Stimulated activated effector memory CD8-positive, alpha-beta T cell treated with anti-CD3 and anti-CD28 coated beads, Interleukin-12 subunit alpha, Interleukin-12 subunit beta, amount 100 ng/mL, for 72 hours (primary cell): ENCODE measurements around the gene MUC21.
"Not testable (repeated sequence)": the region's sequence is repeated elsewhere in the genome, so short reads cannot be mapped to it uniquely, and the experiment has no call there.

Experiments used
- ATAC-seq: fragments of 150-1000 bp; cut with Tn5 transposase; 2 replicates; pipeline ENCODE4 v1.10.0; 2021
- DNase-seq, 2 donors: peaks; one replicate each; pipeline ENCODE4 v3.0.0; 2021 to 2022; ENCODE audit warnings: low spot score in 2 of 2
- H3K27ac Mint-ChIP-seq: one replicate; pipeline ENCODE4 v1.8.0; 2022; ENCODE audit warnings: mild to moderate bottlenecking, mixed read lengths
- H3K36me3 Mint-ChIP-seq: one replicate; pipeline ENCODE4 v1.8.0; 2022; ENCODE audit warnings: mild to moderate bottlenecking, mixed read lengths
- H3K4me1 Mint-ChIP-seq: one replicate; pipeline ENCODE4 v1.8.0; 2022; ENCODE audit warnings: mixed read lengths
- H3K4me3 Mint-ChIP-seq: one replicate; pipeline ENCODE4 v1.8.0; 2022; ENCODE audit warnings: mild to moderate bottlenecking, mixed read lengths
- H3K9me3 Mint-ChIP-seq: one replicate; pipeline ENCODE4 v1.8.0; 2022; ENCODE audit warnings: mixed read lengths

The MUC21 gene

DNA sequence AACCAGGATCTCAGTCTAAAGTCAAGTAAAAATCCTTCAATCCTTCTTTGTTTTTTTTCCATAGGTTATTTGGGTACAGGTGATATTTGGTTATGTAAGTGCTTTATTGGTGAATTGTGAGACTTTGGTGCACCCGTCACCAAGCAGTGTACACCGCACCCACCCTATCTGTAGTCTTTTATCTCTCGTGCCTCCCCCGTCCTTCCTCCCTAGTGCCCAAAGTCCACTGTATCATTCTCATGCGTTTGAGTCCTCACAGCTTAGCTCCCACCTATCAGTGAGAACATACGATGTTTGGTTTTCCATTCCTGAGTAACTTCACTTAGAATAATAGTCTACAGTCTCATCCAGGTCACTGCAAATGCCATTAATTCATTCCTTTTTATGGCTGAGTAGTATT is 27.6 kb downstream of the MUC21 start:
- H3K9me3 Mint-ChIP-seq = peaks cover 3% of the 10 kb centered on the region
- no peak for ATAC-seq
- no peak overlapping the region for H3K4me3 Mint-ChIP-seq
- no peak overlapping the region for H3K27ac Mint-ChIP-seq
- no peaks in the 10 kb centered on the region for H3K36me3 Mint-ChIP-seq
- no peak for DNase-seq
- H3K4me1 Mint-ChIP-seq = peaks cover 7% of the 10 kb centered on the region

DNA sequence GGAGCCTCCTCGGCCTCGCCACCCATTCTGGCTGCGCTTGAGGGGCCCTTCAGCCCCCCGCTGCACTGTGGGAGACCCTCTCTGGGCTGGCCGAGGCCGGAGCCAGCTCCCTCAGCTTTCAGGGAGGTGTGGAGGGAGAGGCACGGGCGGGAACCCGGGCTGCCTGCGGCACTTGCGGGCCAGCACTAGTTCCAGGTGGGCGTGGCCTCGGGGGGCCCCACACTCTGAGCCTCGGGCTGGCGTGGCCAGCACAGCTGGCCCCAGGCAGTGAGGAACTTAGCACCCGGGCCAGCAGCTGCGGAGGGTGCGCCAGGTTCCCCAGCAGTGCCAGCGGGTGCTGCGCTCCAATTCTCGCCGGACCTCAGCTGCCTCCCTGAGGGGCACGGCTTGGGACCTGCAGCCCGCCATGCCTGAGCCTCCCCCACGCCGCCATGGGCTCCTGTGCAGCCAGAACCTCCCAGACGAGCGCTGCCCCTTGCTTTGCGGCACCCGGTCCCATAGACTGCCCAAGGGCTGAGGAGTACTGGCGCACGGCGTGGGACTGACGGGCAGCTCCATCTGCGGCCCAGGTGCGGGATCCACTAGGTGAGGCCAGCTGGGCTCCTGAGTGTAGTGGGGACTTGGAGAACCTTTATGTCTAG is 33.3 kb downstream of the MUC21 start:
- H3K9me3 Mint-ChIP-seq = peaks cover 3% of the 10 kb centered on the region
- no peak overlapping the region for H3K27ac Mint-ChIP-seq
- no peaks in the 10 kb centered on the region for H3K36me3 Mint-ChIP-seq
- ATAC-seq (no peak), DNase-seq (no peak)
- H3K4me1 Mint-ChIP-seq = no peaks in the 10 kb centered on the region
- no peak overlapping the region for H3K4me3 Mint-ChIP-seq

- DNase-seq, H3K27ac Mint-ChIP-seq, ATAC-seq, H3K4me1 Mint-ChIP-seq, H3K4me3 Mint-ChIP-seq, H3K9me3 Mint-ChIP-seq, H3K36me3 Mint-ChIP-seq: not testable (repeated sequence)
Observed at GRCh38 chr6:31017436-31017835, 33.9 kb downstream of the MUC21 start.

- ATAC-seq = no peak
- Mint-ChIP-seq H3K4me3 (no peak overlapping the region), H3K27ac (no peak overlapping the region), H3K9me3 (no peaks in the 10 kb centered on the region), H3K4me1 (no peaks in the 10 kb centered on the region), H3K36me3 (no peaks in the 10 kb centered on the region)
- DNase-seq = no peak
Observed at GRCh38 chr6:31020057-31020456, 36.5 kb downstream of the MUC21 start.

- not testable (repeated sequence) for ATAC-seq, H3K9me3 Mint-ChIP-seq, H3K4me1 Mint-ChIP-seq, H3K27ac Mint-ChIP-seq, H3K4me3 Mint-ChIP-seq, H3K36me3 Mint-ChIP-seq, DNase-seq
Observed at GRCh38 chr6:31020631-31021255, 37.2 kb downstream of the MUC21 start.

DNA sequence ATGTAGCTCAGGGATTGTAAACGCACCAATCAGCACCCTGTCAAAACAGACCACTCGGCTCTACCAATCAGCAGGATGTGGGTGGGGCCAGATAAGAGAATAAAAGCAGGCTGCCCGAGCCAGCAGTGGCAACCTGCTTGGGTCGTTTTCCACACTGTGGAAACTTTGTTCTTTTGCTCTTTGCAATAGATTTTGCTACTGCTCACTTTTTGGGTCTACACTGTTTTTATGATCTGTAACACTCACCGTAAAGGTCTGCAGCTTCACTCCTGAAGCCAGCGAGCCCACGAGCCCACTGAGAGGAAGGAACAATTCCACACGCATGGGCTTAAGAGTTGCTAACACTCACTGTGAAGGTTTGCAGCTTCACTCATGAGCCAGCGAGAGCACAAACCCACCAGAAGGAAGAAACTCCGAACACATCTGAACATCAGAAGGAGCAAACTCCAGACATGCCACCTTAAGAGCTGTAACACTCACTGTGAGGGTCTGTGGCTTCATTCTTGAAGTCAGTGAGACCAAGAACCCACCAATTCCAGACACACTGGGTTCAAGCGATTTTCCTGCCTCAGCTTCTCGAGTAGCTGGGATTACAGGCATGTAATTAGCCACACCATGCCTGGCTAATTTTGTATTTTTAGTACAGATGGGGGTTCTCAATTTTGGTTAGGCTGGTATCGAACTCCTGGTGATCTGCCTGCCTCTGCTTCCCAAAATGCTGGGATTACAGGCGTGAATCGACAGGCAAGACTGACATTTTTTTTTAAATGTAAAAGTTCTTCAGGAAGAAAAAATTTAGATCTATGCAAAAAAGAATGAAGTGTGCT is 38.4 kb downstream of the MUC21 start:
- H3K9me3 Mint-ChIP-seq, H3K4me3 Mint-ChIP-seq, H3K27ac Mint-ChIP-seq, DNase-seq, H3K4me1 Mint-ChIP-seq, H3K36me3 Mint-ChIP-seq, ATAC-seq: not testable (repeated sequence)

DNA sequence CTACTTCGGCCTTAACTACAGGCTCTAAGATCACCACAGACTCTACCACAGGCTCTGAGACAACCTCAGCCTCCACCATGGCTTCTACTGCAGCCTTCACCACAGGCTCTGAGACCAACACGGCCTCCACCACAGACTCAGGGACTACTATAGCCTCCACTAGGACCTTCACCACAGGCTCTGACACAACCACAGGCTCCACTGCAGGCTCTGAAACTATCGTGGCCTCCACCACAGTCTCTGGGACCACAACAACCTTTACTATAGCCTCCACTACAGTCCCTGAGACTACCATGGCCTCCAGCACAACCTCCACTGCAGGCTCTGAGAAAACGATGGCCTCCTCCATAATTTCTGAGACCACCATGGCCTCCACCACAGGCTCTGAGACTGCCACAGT is 42.1 kb downstream of the MUC21 start:
- no peaks in the 10 kb centered on the region for H3K36me3 Mint-ChIP-seq
- H3K9me3 Mint-ChIP-seq = no peaks in the 10 kb centered on the region
- no peak overlapping the region for H3K27ac Mint-ChIP-seq
- peaks cover 10% of the 10 kb centered on the region for H3K4me1 Mint-ChIP-seq
- ATAC-seq (peak; percentile 36), DNase-seq (no peak)
- H3K4me3 Mint-ChIP-seq = no peak overlapping the region

GRCh38 chr6:31031095-31031494 is 47.6 kb downstream of the MUC21 start:
- Mint-ChIP-seq H3K9me3 (no peaks in the 10 kb centered on the region), H3K4me1 (peaks cover 15% of the 10 kb centered on the region), H3K4me3 (no peak overlapping the region), H3K27ac (no peak overlapping the region), H3K36me3 (no peaks in the 10 kb centered on the region)
- DNase-seq (no peak), ATAC-seq (peak; percentile 79)

- ATAC-seq = no peak
- H3K36me3 Mint-ChIP-seq = no peaks in the 10 kb centered on the region
Observed at GRCh38 chr6:31033075-31033474, 49.6 kb downstream of the MUC21 start.

DNA sequence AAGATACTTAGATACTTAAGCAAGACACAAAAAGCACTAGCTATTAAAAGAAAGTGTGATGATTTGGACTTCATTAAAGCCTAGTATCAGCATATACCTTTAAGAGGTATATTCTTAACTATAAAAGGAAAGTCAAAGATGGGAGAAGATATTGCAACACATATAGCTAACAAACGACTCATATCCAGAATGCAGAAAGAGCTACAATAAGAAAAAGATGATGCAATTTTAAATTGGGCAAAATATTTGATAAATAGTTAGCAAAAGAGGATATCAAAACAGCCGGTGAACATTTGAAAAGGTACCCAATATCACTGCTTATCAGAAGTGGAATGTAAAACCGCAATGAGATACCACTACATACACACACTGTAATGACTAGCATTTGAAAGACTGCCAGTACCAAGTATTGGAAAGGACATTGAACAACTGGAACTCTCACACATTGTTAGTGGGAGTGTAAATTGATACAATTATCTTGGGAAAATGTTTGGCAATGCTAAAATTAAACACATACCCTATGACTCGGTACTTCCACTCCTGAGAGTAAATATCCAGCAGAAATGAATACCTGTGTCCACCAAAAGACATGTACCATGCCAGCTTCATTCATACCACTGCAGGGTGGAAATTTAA is 52.5 kb downstream of the MUC21 start:
- no peak for ATAC-seq
- Mint-ChIP-seq H3K9me3 (no peaks in the 10 kb centered on the region), H3K27ac (no peak overlapping the region)

More at GRCh38 chr6:31033075-31033474, 49.6 kb downstream of the MUC21 start:
- Mint-ChIP-seq H3K4me3 (no peak overlapping the region), H3K4me1 (peaks cover 8% of the 10 kb centered on the region), H3K27ac (no peak overlapping the region), H3K9me3 (no peaks in the 10 kb centered on the region)
- DNase-seq = no peak

GRCh38 chr6:31037169-31037568 is 53.7 kb downstream of the MUC21 start:
- no peaks in the 10 kb centered on the region for H3K36me3 Mint-ChIP-seq
- DNase-seq = no peak
- H3K27ac Mint-ChIP-seq = no peak overlapping the region
- H3K4me3 Mint-ChIP-seq = no peak overlapping the region
- ATAC-seq = no peak
- H3K4me1 Mint-ChIP-seq = no peaks in the 10 kb centered on the region
- H3K9me3 Mint-ChIP-seq = no peaks in the 10 kb centered on the region

More for the DNA sequence above, 52.5 kb downstream of the MUC21 start:
- DNase-seq = no peak
- Mint-ChIP-seq H3K4me3 (no peak overlapping the region), H3K36me3 (no peaks in the 10 kb centered on the region), H3K4me1 (peaks cover 1% of the 10 kb centered on the region)

DNA sequence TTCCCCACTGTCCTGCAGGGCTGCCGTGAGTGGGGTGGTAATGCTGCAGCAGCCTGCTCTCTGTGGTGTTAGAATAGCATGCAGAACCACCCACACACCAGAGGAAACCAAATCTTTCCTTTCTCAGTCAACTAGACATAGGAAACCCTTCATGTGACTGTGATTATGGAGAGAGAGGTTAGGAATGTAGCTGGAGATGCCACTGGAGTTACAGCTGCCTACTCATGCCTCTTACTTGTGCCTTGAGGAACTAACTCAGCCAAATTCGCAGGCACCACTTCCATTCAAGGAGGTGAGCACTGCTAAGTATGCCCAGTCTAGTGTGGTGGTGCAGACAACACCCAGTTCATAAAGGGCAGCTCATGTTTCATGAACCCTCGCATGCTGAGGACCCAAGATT is 54.2 kb downstream of the MUC21 start:
- H3K4me3 Mint-ChIP-seq = no peak overlapping the region
- H3K27ac Mint-ChIP-seq = no peak overlapping the region
- no peaks in the 10 kb centered on the region for H3K36me3 Mint-ChIP-seq
- H3K4me1 Mint-ChIP-seq = no peaks in the 10 kb centered on the region
- DNase-seq (no peak), ATAC-seq (no peak)
- H3K9me3 Mint-ChIP-seq = no peaks in the 10 kb centered on the region

DNA sequence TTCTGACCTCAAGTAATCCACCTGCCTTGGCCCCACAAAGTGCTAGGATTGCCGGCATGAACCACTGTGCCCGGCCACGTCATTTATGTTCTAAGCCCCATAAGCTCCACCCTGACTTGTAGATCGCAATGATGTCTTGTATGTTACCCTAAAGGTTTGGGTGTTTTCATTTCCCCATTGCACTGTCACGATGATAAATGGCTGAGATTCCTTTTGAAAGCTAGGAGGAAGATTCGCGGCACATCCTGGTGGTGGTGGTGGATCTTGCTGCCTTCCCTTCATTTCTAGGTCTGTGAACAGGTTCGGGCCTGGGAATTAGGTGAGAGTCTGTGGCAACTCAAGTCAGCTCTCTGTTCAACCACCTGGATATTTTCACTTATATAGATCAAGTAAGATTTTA is 55.0 kb downstream of the MUC21 start:
- DNase-seq = no peak
- Mint-ChIP-seq H3K36me3 (no peaks in the 10 kb centered on the region), H3K4me3 (no peak overlapping the region), H3K4me1 (no peaks in the 10 kb centered on the region), H3K9me3 (no peaks in the 10 kb centered on the region), H3K27ac (no peak overlapping the region)
- ATAC-seq = no peak
